Measurements from ENCODE around the gene EFHC2.

EFHC2 gene

GRCh38 chrX:44312421-44312820 lies 31.1 kb downstream of the EFHC2 start (continued):
- TF ChIP-seq, protein P1, sequence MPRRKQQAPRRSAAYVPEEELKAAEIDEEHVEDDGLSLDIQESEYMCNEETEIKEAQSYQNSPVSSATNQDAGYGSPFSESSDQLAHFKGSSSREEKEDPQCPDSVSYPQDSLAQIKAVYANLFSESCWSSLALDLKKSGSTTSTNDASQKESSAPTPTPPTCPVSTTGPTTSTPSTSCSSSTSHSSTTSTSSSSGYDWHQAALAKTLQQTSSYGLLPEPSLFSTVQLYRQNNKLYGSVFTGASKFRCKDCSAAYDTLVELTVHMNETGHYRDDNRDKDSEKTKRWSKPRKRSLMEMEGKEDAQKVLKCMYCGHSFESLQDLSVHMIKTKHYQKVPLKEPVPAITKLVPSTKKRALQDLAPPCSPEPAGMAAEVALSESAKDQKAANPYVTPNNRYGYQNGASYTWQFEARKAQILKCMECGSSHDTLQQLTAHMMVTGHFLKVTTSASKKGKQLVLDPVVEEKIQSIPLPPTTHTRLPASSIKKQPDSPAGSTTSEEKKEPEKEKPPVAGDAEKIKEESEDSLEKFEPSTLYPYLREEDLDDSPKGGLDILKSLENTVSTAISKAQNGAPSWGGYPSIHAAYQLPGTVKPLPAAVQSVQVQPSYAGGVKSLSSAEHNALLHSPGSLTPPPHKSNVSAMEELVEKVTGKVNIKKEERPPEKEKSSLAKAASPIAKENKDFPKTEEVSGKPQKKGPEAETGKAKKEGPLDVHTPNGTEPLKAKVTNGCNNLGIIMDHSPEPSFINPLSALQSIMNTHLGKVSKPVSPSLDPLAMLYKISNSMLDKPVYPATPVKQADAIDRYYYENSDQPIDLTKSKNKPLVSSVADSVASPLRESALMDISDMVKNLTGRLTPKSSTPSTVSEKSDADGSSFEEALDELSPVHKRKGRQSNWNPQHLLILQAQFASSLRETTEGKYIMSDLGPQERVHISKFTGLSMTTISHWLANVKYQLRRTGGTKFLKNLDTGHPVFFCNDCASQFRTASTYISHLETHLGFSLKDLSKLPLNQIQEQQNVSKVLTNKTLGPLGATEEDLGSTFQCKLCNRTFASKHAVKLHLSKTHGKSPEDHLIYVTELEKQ (tag by site-specific recombination; IDR thresholded peaks at IDR 0.05; ENCODE audit: borderline replicate concordance): no peak
- TF ChIP-seq GFI1B (tag by site-specific recombination; IDR thresholded peaks at IDR 0.05) (no peak), ZNF324 (tag by site-specific recombination; IDR thresholded peaks at IDR 0.05) (no peak), ZNF777 (tag by site-specific recombination; IDR thresholded peaks at IDR 0.05; ENCODE audit: borderline replicate concordance) (no peak)

- Histone ChIP-seq H3K36me3 (ENCODE audit: control insufficient read depth in 2 of 2, insufficient read depth in 1 of 2, low read length in 2 of 2) (no peaks in the 10 kb centered on the region), H3K4me1 (ENCODE audit: control insufficient read depth, insufficient read depth, low read length) (peaks cover 6% of the 10 kb centered on the region), H3K4me3 (ENCODE audit: low read depth, low read length) (no peak overlapping the region), H3K27ac (ENCODE audit: extremely low read depth, low read depth, low read length) (no peak overlapping the region), H3K9me3 (ENCODE audit: control insufficient read depth, insufficient read depth, low read depth, low read length) (no peaks in the 10 kb centered on the region)
- TF ChIP-seq ZNF510 (tag by site-specific recombination; IDR thresholded peaks at IDR 0.05; ENCODE audit: insufficient replicate concordance) (no peak), ZBTB8A (tag by site-specific recombination; IDR thresholded peaks at IDR 0.05) (no peak), ZXDB (tag by site-specific recombination; IDR thresholded peaks at IDR 0.05) (no peak), ZNF37A (tag by site-specific recombination; IDR thresholded peaks at IDR 0.05) (no peak), KLF7 (tag by site-specific recombination; IDR thresholded peaks at IDR 0.05; ENCODE audit: borderline replicate concordance) (no peak), ZNF366 (tag by site-specific recombination; conservative IDR thresholded peaks at IDR 0.05) (no peak), GFI1B (tag by site-specific recombination; IDR thresholded peaks at IDR 0.05) (no peak), ZFP69B (tag by site-specific recombination; IDR thresholded peaks at IDR 0.05) (no peak), ZNF610 (tag by site-specific recombination; IDR thresholded peaks at IDR 0.05; ENCODE audit: borderline replicate concordance) (no peak), ZNF311 (tag by site-specific recombination; IDR thresholded peaks at IDR 0.05; ENCODE audit: borderline replicate concordance) (no peak), ZNF394 (tag by site-specific recombination; IDR thresholded peaks at IDR 0.05; ENCODE audit: borderline replicate concordance) (no peak)
- TF ChIP-seq, protein P2, sequence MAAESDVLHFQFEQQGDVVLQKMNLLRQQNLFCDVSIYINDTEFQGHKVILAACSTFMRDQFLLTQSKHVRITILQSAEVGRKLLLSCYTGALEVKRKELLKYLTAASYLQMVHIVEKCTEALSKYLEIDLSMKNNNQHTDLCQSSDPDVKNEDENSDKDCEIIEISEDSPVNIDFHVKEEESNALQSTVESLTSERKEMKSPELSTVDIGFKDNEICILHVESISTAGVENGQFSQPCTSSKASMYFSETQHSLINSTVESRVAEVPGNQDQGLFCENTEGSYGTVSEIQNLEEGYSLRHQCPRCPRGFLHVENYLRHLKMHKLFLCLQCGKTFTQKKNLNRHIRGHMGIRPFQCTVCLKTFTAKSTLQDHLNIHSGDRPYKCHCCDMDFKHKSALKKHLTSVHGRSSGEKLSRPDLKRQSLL (tag by site-specific recombination; IDR thresholded peaks at IDR 0.05): no peak
- TF ChIP-seq, protein P3, sequence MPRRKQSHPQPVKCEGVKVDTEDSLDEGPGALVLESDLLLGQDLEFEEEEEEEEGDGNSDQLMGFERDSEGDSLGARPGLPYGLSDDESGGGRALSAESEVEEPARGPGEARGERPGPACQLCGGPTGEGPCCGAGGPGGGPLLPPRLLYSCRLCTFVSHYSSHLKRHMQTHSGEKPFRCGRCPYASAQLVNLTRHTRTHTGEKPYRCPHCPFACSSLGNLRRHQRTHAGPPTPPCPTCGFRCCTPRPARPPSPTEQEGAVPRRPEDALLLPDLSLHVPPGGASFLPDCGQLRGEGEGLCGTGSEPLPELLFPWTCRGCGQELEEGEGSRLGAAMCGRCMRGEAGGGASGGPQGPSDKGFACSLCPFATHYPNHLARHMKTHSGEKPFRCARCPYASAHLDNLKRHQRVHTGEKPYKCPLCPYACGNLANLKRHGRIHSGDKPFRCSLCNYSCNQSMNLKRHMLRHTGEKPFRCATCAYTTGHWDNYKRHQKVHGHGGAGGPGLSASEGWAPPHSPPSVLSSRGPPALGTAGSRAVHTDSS (tag by site-specific recombination; IDR thresholded peaks at IDR 0.05): no peak
- ChIA-PET CTCF (interaction anchor here (0.6 kb wide), 1 partner anchor 596 kb away, joined by 4 read pairs; no protein-coding TSS in a partner anchor), POLR2A (no interaction called here)
Measured at GRCh38 chrX:44310227-44310626, 33.2 kb downstream of the EFHC2 start.

DNA sequence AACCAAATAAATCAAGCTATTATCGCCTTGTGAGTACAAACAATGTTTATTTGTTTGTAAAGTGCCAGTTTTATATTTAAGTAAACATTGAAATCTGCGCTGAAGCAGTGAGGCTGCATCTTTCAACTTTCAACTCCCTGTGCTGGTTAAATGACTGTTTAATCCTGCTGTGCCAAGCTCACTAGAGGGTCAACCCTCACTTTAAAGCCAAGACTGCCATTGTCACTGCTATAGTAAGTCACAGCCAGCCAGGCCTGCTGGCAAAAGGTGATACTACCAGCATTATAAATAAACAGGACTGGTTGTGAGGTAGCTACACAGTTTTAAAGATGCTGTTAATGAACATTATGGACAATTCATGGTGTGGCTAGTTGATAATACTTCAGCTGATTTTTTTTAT lies 34.6 kb downstream of the EFHC2 start:
- ChIA-PET POLR2A (no interaction called here), CTCF (no interaction called here)
- H3K4me3 ChIP-seq (ENCODE audit: low read depth, low read length): no peak overlapping the region

More for the DNA sequence above, 34.6 kb downstream of the EFHC2 start:
- H3K27ac ChIP-seq (ENCODE audit: extremely low read depth, low read depth, low read length): no peak overlapping the region
- H3K9me3 ChIP-seq (ENCODE audit: control insufficient read depth, insufficient read depth, low read depth, low read length): no peaks in the 10 kb centered on the region
- TF ChIP-seq ZNF23 (tag by site-specific recombination; IDR thresholded peaks at IDR 0.05; ENCODE audit: borderline replicate concordance) (no peak), SETDB1 (IDR thresholded peaks at IDR 0.05; ENCODE audit: insufficient read length, low read length) (no peak), FEZF1 (tag by site-specific recombination; IDR thresholded peaks at IDR 0.05) (peak; percentile 57), ZFP3 (tag by site-specific recombination; IDR thresholded peaks at IDR 0.05; ENCODE audit: low read depth) (no peak)
- H3K36me3 ChIP-seq (ENCODE audit: control insufficient read depth in 2 of 2, insufficient read depth in 1 of 2, low read length in 2 of 2): no peaks in the 10 kb centered on the region
- peaks cover 6% of the 10 kb centered on the region for H3K4me1 ChIP-seq (ENCODE audit: control insufficient read depth, insufficient read depth, low read length)

All from HEK293 (cell line).